Bronchial epithelial cell (primary cell): ENCODE measurements around the gene CACNA1H. TPM values are rescaled to one million over a fixed set of nuclear protein-coding genes. Genes with fewer than 3 reads are reported as not detected.

ENCODE experiments used
- DNase-seq: peaks from one replicate; pipeline ENCODE4 v3.0.0-alpha.2; 2010; ENCODE audit warnings: low read depth
- FAIRE-seq: peaks from 2 replicates; lab custom pipeline; 2011; peaks lifted over from hg19 to GRCh38; lab: Jason Lieb, UNC
- H3K27me3 ChIP-seq: 2 replicates; pipeline ENCODE4 v1.5.1; 2011; ENCODE audit warnings: low read length; ENCODE audit not compliant: control insufficient read depth, insufficient read depth
- H3K36me3 ChIP-seq: 2 replicates; pipeline ENCODE4 v1.5.1; 2011; ENCODE audit warnings: low read length; ENCODE audit not compliant: control insufficient read depth, insufficient read depth
- H3K4me3 ChIP-seq: 2 replicates; pipeline ENCODE4 v1.5.1; 2011; ENCODE audit warnings: mild to moderate bottlenecking, low read depth, low read length, control low read depth
- CTCF ChIP-seq: IDR thresholded peaks from 2 replicates; pipeline ENCODE4 v1.5.1; 2011; ENCODE audit warnings: mild to moderate bottlenecking, moderate library complexity, low read length, control low read depth, inconsistent platforms; ENCODE audit not compliant: insufficient read depth, severe bottlenecking
- total RNA-seq: library from RNA; depleted of rRNA; stranded (reverse); fragments of >200 nt; gene quantifications from 2 replicates; pipeline ENCODE4 v1.2.1, GENCODE V29; 2014

The CACNA1H gene
- not detected in 2 replicates for total RNA-seq

- peaks cover 7% of the 10 kb centered on the region for H3K27me3 ChIP-seq
- FAIRE-seq: no peak
- no peak for DNase-seq
- no peaks in the 10 kb centered on the region for H3K36me3 ChIP-seq
- H3K4me3 ChIP-seq: no peak within 1 kb of the TSS
- TF ChIP-seq CTCF: no peak
These were observed at the start of gene CACNA1H for GRCh38 chr16:1152651-1153259. Gene CACNA1H, plus strand, starts transcription at chr16:1153106. Its CDS starts 632 bp downstream, at chr16:1153738.

- TF ChIP-seq CTCF: no peak
- FAIRE-seq (no peak), DNase-seq (no peak)
- Histone ChIP-seq H3K27me3 (no peaks in the 10 kb centered on the region), H3K36me3 (no peaks in the 10 kb centered on the region), H3K4me3 (no peak overlapping the region)
These were observed 49.3 kb upstream of the CACNA1H start for GRCh38 chr16:1103636-1103980.

- peak; percentile 74 for TF ChIP-seq CTCF
- Histone ChIP-seq H3K27me3 (no peaks in the 10 kb centered on the region), H3K36me3 (no peaks in the 10 kb centered on the region), H3K4me3 (no peak overlapping the region)
- peak; percentile 4 for DNase-seq
- no peak for FAIRE-seq
These were observed 46.9 kb upstream of the CACNA1H start for GRCh38 chr16:1105888-1106620.

- H3K36me3 ChIP-seq: no peaks in the 10 kb centered on the region
- H3K27me3 ChIP-seq: no peaks in the 10 kb centered on the region
- FAIRE-seq (no peak), DNase-seq (no peak)
- no peak for TF ChIP-seq CTCF
- no peak overlapping the region for H3K4me3 ChIP-seq
These were observed 46.2 kb upstream of the CACNA1H start for GRCh38 chr16:1106659-1107058.

- Histone ChIP-seq H3K36me3 (no peaks in the 10 kb centered on the region), H3K27me3 (no peaks in the 10 kb centered on the region), H3K4me3 (no peak overlapping the region)
- TF ChIP-seq CTCF: no peak
- FAIRE-seq: no peak
- no peak for DNase-seq
These were observed 45.8 kb upstream of the CACNA1H start for GRCh38 chr16:1107141-1107540.
